A673 (cell line): Measurements from ENCODE around the gene ADARB2.

ENCODE experiments used
- EZH2 ChIP-seq: fragments of 200-600 bp; sonication (generic); IDR thresholded peaks from 2 replicates; pipeline ENCODE4 v1.6.1; 2017; ENCODE audit warnings: borderline replicate concordance, low read depth, mild to moderate bottlenecking, mixed read lengths, antibody characterized with exemption, low read length; ENCODE audit not compliant: poor library complexity, severe bottlenecking
- TF ChIP-seq, protein P1 (sequence below): fragments of 300-800, 200-600 bp; sonication (generic); conservative IDR thresholded peaks from 2 replicates; pipeline ENCODE4 v1.5.1; 2017; ENCODE audit warnings: low read depth, mild to moderate bottlenecking, antibody characterized with exemption, low read length, moderate library complexity, mixed read lengths

- TF ChIP-seq, protein P1, sequence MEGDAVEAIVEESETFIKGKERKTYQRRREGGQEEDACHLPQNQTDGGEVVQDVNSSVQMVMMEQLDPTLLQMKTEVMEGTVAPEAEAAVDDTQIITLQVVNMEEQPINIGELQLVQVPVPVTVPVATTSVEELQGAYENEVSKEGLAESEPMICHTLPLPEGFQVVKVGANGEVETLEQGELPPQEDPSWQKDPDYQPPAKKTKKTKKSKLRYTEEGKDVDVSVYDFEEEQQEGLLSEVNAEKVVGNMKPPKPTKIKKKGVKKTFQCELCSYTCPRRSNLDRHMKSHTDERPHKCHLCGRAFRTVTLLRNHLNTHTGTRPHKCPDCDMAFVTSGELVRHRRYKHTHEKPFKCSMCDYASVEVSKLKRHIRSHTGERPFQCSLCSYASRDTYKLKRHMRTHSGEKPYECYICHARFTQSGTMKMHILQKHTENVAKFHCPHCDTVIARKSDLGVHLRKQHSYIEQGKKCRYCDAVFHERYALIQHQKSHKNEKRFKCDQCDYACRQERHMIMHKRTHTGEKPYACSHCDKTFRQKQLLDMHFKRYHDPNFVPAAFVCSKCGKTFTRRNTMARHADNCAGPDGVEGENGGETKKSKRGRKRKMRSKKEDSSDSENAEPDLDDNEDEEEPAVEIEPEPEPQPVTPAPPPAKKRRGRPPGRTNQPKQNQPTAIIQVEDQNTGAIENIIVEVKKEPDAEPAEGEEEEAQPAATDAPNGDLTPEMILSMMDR, result no peak
- TF ChIP-seq EZH2, result no peak
Measured at GRCh38 chr10:1251769-1252168, 485.6 kb downstream of the ADARB2 start.
